BJ (cell line): ENCODE data around the gene SULF2. TPM values are rescaled to one million over a fixed set of nuclear protein-coding genes. Genes with fewer than 3 reads are reported as not detected.

Experiments
- CTCF ChIA-PET: fragments of 350-600 bp; formaldehyde crosslinking; extraction: SDS; loops from one replicate; lab custom pipeline; 2021; ENCODE audit warnings: antibody characterized with exemption, inconsistent platforms; lab: Yijun Ruan, JAX
- POLR2A ChIA-PET: fragments of 300-600 bp; sonication (Branson Sonifier 250); formaldehyde crosslinking; extraction: SDS; loops from one replicate; lab custom pipeline; 2021; ENCODE audit warnings: antibody characterized with exemption; lab: Charles Lee
- DNase-seq: peaks from one replicate; pipeline ENCODE4 v3.0.0-alpha.2; 2011; ENCODE audit warnings: low read depth
- H3K27me3 ChIP-seq: 2 replicates; pipeline ENCODE4 v1.6.0; 2011; ENCODE audit warnings: low read length; ENCODE audit not compliant: control insufficient read depth, insufficient read depth
- H3K36me3 ChIP-seq: 2 replicates; pipeline ENCODE4 v1.5.1; 2011; ENCODE audit warnings: low read length; ENCODE audit not compliant: control insufficient read depth, insufficient read depth
- H3K4me3 ChIP-seq: 2 replicates; pipeline ENCODE4 v1.5.1; 2011; ENCODE audit warnings: low read depth, mild to moderate bottlenecking, control low read depth, low read length
- CTCF ChIP-seq: IDR thresholded peaks from 2 replicates; pipeline ENCODE4 v1.5.1; 2011; ENCODE audit warnings: low read depth, mild to moderate bottlenecking, control low read depth, inconsistent platforms, low read length, moderate library complexity; ENCODE audit not compliant: insufficient read depth
- polyA plus RNA-seq: library from polyadenylated mRNA; depleted of rRNA; stranded (reverse); fragments of >200 nt; gene quantifications from 2 replicates; pipeline ENCODE4 v1.2.3, GENCODE V29; 2011

SULF2 gene
- polyA plus RNA-seq, 1 experiment: 13.2 TPM

GRCh38 chr20:47699818-47700217, 85.5 kb downstream of the SULF2 start:
- TF ChIP-seq CTCF: no peak
- Histone ChIP-seq H3K27me3 (no peaks in the 10 kb centered on the region), H3K4me3 (no peak overlapping the region), H3K36me3 (no peaks in the 10 kb centered on the region)
- POLR2A ChIA-PET: no interaction called here
- DNase-seq: no peak
- CTCF ChIA-PET: interaction anchor here (1.5 to 1.6 kb wide), 2 partner anchors 19 to 25 kb away, joined by 4 to 6 read pairs; no protein-coding TSS in a partner anchor

GRCh38 chr20:47698142-47698541, 87.1 kb downstream of the SULF2 start:
- no peaks in the 10 kb centered on the region for H3K27me3 ChIP-seq
- H3K36me3 ChIP-seq: no peaks in the 10 kb centered on the region
- H3K4me3 ChIP-seq: no peak overlapping the region
- CTCF ChIA-PET: interaction anchor here (0.7 to 1.6 kb wide), 5 partner anchors 24 to 932 kb away, joined by 3 to 6 read pairs (median 3); no protein-coding TSS in a partner anchor
- DNase-seq: no peak
- POLR2A ChIA-PET: no interaction called here
- TF ChIP-seq CTCF: no peak

- CTCF ChIA-PET: interaction anchor here (0.9 kb wide), 1 partner anchor 924 kb away, joined by 3 read pairs; no protein-coding TSS in a partner anchor
- Histone ChIP-seq H3K27me3 (no peaks in the 10 kb centered on the region), H3K4me3 (no peak overlapping the region), H3K36me3 (no peaks in the 10 kb centered on the region)
- no peak for DNase-seq
- TF ChIP-seq CTCF: no peak
- POLR2A ChIA-PET: no interaction called here
These were observed 88.4 kb downstream of the SULF2 start for GRCh38 chr20:47696856-47697255.

GRCh38 chr20:47694021-47694818, 91.1 kb downstream of the SULF2 start:
- Histone ChIP-seq H3K4me3 (no peak overlapping the region), H3K36me3 (peaks cover 1% of the 10 kb centered on the region), H3K27me3 (no peaks in the 10 kb centered on the region)
- POLR2A ChIA-PET: no interaction called here
- TF ChIP-seq CTCF: no peak
- no peak for DNase-seq
- CTCF ChIA-PET: interaction anchor here (1.4 to 2.9 kb wide), 6 partner anchors 8 to 927 kb away, joined by 4 to 14 read pairs (median 6); no protein-coding TSS in a partner anchor

- Histone ChIP-seq H3K4me3 (no peak overlapping the region), H3K27me3 (no peaks in the 10 kb centered on the region; the same call in 1 of the 2 replicates), H3K36me3 (peaks cover 3% of the 10 kb centered on the region)
- no peak for TF ChIP-seq CTCF
- ChIA-PET POLR2A (no interaction called here), CTCF (interaction anchor here (0.6 to 3.5 kb wide), 7 partner anchors 14 to 929 kb away, joined by 3 to 14 read pairs (median 4); no protein-coding TSS in a partner anchor)
- no peak for DNase-seq
These were observed 93.7 kb downstream of the SULF2 start for GRCh38 chr20:47691625-47692024.
